Measurements from ENCODE around the gene MTFMT. TPM values are rescaled to one million over a fixed set of nuclear protein-coding genes. Genes with fewer than 3 reads are reported as not detected.

Gene MTFMT
- total RNA-seq, 2 donors from 2014 or later = 25.9 to 42.4 TPM

GRCh38 chr15:64954395-64954794 lies 75.0 kb downstream of the MTFMT start:
- Histone ChIP-seq H3K4me1 (ENCODE audit: control insufficient read depth in 1 of 2, low read depth in 2 of 2) (no peaks in the 10 kb centered on the region), H3K27ac (no peak overlapping the region), H3K4me3 (no peak overlapping the region), H3K27me3 (replicated peaks; ENCODE audit: insufficient read depth) (no peaks in the 10 kb centered on the region), H3K9me3 (no peaks in the 10 kb centered on the region), H3K36me3 (peaks cover 28% of the 10 kb centered on the region)
- DNase-seq (ENCODE audit: low spot score) = no peak
- no peak for ATAC-seq (ENCODE audit: insufficient number of reproducible peaks, low FRiP score, low read depth)
- no peak for TF ChIP-seq CTCF (IDR thresholded peaks at IDR 0.05)

GRCh38 chr15:64951777-64952418 lies 77.5 kb downstream of the MTFMT start:
- H3K9me3 ChIP-seq = no peaks in the 10 kb centered on the region
- H3K36me3 ChIP-seq = peaks cover 14% of the 10 kb centered on the region
- H3K4me1 ChIP-seq (ENCODE audit: control insufficient read depth in 1 of 2, low read depth in 2 of 2) = no peaks in the 10 kb centered on the region
- H3K27me3 ChIP-seq (replicated peaks; ENCODE audit: insufficient read depth) = no peaks in the 10 kb centered on the region
- no peak overlapping the region for H3K27ac ChIP-seq
- DNase-seq (ENCODE audit: low spot score) = no peak
- no peak overlapping the region for H3K4me3 ChIP-seq
- no peak for TF ChIP-seq CTCF (IDR thresholded peaks at IDR 0.05)
- no peak for ATAC-seq (ENCODE audit: insufficient number of reproducible peaks, low FRiP score, low read depth)

Other genes starting within 250 kb of the MTFMT start
- gene PIF1, start 204.0 kb downstream of the MTFMT start, total RNA-seq = 1 to 10 TPM; 1.1 to 9.0 TPM
- gene PLEKHO2, start 187.7 kb downstream of the MTFMT start, total RNA-seq = 10 to 100 TPM; 50.0 to 53.8 TPM
- gene ANKDD1A, start 117.7 kb downstream of the MTFMT start, total RNA-seq = 10 to 100 TPM; 27.5 to 58.1 TPM
- 10 to 100 TPM; 64.7 to 93.1 TPM for gene SPG21, start 39.7 kb downstream of the MTFMT start, total RNA-seq
- gene SLC51B, start 15.7 kb upstream of the MTFMT start, total RNA-seq = not detected
- gene RASL12, start 38.4 kb upstream of the MTFMT start, total RNA-seq = 100 to 1,000 TPM; 211 to 324 TPM
- 1 to 10 TPM in 1 of 2 donors, under 1 TPM in 1; 0.63 to 3.1 TPM for gene KBTBD13, start 47.1 kb upstream of the MTFMT start, total RNA-seq
- 10 to 100 TPM in 1 of 2 donors, 1 to 10 TPM in 1; 3.7 to 11.0 TPM for gene UBAP1L, start 85.6 kb upstream of the MTFMT start, total RNA-seq
- gene PDCD7, start 104.2 kb upstream of the MTFMT start, total RNA-seq = 10 to 100 TPM; 18.5 to 26.7 TPM
- 10 to 100 TPM; 19.8 to 50.5 TPM for gene CLPX, start 155.7 kb upstream of the MTFMT start, total RNA-seq
- gene CILP, start 181.8 kb upstream of the MTFMT start, total RNA-seq = 10 to 100 TPM in 1 of 2 donors, 1 to 10 TPM in 1; 8.5 to 15.8 TPM

Measured in thoracic aorta (tissue), 2 donors.